SK-N-SH (cell line): ENCODE data around the gene POT1.

Experiments used
- CTCF ChIP-seq: fragments of 200-600 bp; sonication (generic); IDR thresholded peaks from 2 replicates; pipeline ENCODE4 v1.6.1; 2017; ENCODE audit warnings: antibody characterized with exemption, mild to moderate bottlenecking, moderate library complexity
- EP300 ChIP-seq, 2 experiments: IDR thresholded peaks; 2 replicates each; pipeline versions ENCODE4 v1.4.0 to v1.6.1; 2012; ENCODE audit warnings: borderline replicate concordance in 1 of 2, low read depth in 1 of 2, low read length in 1 of 2
- NRF1 ChIP-seq: IDR thresholded peaks from 2 replicates; pipeline ENCODE4 v1.6.1; 2012; ENCODE audit warnings: low read depth, mild to moderate bottlenecking, low read length
- POLR2AphosphoS5 ChIP-seq: IDR thresholded peaks from 2 replicates; pipeline ENCODE4 v1.6.1; 2012; ENCODE audit warnings: low read depth, low read length
- RAD21 ChIP-seq: IDR thresholded peaks from 2 replicates; pipeline ENCODE4 v1.6.1; 2012; ENCODE audit warnings: mild to moderate bottlenecking, low read length
- RFX5 ChIP-seq: IDR thresholded peaks from 2 replicates; pipeline ENCODE4 v1.6.1; 2012; ENCODE audit warnings: mild to moderate bottlenecking, improper control_type of control experiment, low read length
- SIN3A ChIP-seq: IDR thresholded peaks from 2 replicates; pipeline ENCODE4 v1.6.1; 2012; ENCODE audit warnings: low read depth, mild to moderate bottlenecking, low read length, moderate library complexity, borderline replicate concordance
- TEAD4 ChIP-seq: IDR thresholded peaks from 2 replicates; pipeline ENCODE4 v1.4.0; 2012; ENCODE audit warnings: mild to moderate bottlenecking, borderline replicate concordance; ENCODE audit not compliant: insufficient read depth
- USF1 ChIP-seq: IDR thresholded peaks from 2 replicates; pipeline ENCODE4 v1.4.0; 2012; ENCODE audit warnings: low read depth, borderline replicate concordance
- USF2 ChIP-seq: fragments of 150-350 bp; IDR thresholded peaks from 2 replicates; pipeline ENCODE4 v1.6.1; 2017; ENCODE audit warnings: antibody characterized with exemption, low read length, low read depth, borderline replicate concordance
- YY1 ChIP-seq: IDR thresholded peaks from 2 replicates; pipeline ENCODE4 v1.4.0; 2012; ENCODE audit warnings: low read depth, mild to moderate bottlenecking

- TF ChIP-seq CTCF = no peak
- no peak for TF ChIP-seq USF1
- TF ChIP-seq NRF1 = no peak
- no peak for TF ChIP-seq RFX5
- no peak for TF ChIP-seq YY1
- TF ChIP-seq EP300 (IDR thresholded peaks at IDR 0.05; ENCODE audit: borderline replicate concordance in 1 of 2, low read depth in 1 of 2, low read length in 1 of 2) = no peak
- no peak for TF ChIP-seq TEAD4
- TF ChIP-seq SIN3A = no peak
- no peak for TF ChIP-seq POLR2AphosphoS5
- no peak for TF ChIP-seq USF2
- TF ChIP-seq RAD21 = no peak
Observed at GRCh38 chr7:124775422-124775821, 154.2 kb downstream of the POT1 start.
